ENCODE measurements around the gene OSGIN1. TPM values are rescaled to one million over a fixed set of nuclear protein-coding genes. Genes with fewer than 3 reads are reported as not detected.

OSGIN1 gene
- total and polyA plus RNA-seq, 2 donors (not counting 1 experiment from before 2014, with no cell fraction given): 0.85 to 1.8 TPM

DNA sequence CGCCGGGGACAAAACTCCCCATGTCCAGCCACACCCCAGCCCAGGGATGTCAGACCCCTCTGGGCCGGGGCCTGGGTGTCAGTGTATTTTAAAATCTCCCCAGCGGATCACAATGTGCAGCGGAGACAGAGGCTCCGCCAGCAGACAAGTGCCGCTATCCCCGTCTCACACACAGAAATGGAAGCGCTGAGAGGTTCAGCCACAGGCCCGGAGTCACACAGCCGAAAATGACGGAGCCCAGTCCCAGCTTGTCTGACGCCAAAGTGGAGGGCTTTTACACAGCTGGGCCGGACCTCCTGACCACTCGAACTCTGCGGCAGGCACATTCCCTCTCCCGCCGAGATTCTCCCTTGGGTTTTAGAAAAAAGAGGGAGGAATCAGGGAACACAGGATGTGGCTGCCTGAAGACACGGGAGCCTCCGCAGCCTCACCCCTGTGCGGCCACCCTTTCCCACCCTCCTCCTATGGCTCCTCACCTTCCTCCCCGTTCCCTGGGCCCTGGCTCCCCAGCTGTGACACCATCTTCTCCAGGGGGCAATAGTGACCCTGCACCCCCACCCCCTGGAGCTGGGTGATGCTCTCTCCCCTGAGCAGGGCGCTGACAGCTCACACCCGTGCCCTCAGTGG, 6.8 kb upstream of the OSGIN1 start:
- no peaks in the 10 kb centered on the region for H3K4me1 ChIP-seq (ENCODE audit: control insufficient read depth in 2 of 2, insufficient read depth in 2 of 2, low read length in 2 of 2)
- 97% methylated on average over 19 of the region's 24 CpGs for WGBS (ENCODE audit: insufficient coverage)
- Mint-ChIP-seq H3K4me1 (no peaks in the 10 kb centered on the region), H3K27ac (no peak overlapping the region), H3K4me3 (no peak overlapping the region), H3K9me3 (ENCODE audit: insufficient read depth) (no peaks in the 10 kb centered on the region), H3K27me3 (no peaks in the 10 kb centered on the region)
- ATAC-seq (ENCODE audit: low read depth): no peak
- ChIA-PET POLR2A (no interaction called here), CTCF (no interaction called here)
- H3K79me2 ChIP-seq (ENCODE audit: control insufficient read depth, insufficient read depth, low read length): no peaks in the 10 kb centered on the region
- H2AFZ ChIP-seq (ENCODE audit: insufficient read depth, low read depth, low read length, poor library complexity, severe bottlenecking): no peak overlapping the region
- H4K20me1 ChIP-seq (ENCODE audit: control insufficient read depth, insufficient read depth, low read length, poor library complexity, severe bottlenecking): no peaks in the 10 kb centered on the region
- TF ChIP-seq, protein P1, sequence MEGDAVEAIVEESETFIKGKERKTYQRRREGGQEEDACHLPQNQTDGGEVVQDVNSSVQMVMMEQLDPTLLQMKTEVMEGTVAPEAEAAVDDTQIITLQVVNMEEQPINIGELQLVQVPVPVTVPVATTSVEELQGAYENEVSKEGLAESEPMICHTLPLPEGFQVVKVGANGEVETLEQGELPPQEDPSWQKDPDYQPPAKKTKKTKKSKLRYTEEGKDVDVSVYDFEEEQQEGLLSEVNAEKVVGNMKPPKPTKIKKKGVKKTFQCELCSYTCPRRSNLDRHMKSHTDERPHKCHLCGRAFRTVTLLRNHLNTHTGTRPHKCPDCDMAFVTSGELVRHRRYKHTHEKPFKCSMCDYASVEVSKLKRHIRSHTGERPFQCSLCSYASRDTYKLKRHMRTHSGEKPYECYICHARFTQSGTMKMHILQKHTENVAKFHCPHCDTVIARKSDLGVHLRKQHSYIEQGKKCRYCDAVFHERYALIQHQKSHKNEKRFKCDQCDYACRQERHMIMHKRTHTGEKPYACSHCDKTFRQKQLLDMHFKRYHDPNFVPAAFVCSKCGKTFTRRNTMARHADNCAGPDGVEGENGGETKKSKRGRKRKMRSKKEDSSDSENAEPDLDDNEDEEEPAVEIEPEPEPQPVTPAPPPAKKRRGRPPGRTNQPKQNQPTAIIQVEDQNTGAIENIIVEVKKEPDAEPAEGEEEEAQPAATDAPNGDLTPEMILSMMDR (IDR thresholded peaks at IDR 0.05): no peak
- TF ChIP-seq EZH2 (IDR thresholded peaks at IDR 0.05; ENCODE audit: borderline replicate concordance, insufficient read depth, low read depth, low read length, poor library complexity, severe bottlenecking): no peak
- no peak overlapping the region for H3K4me2 ChIP-seq (replicated peaks; ENCODE audit: low read depth, low read length, poor library complexity, severe bottlenecking)
- H3K27ac ChIP-seq (ENCODE audit: low read length in 2 of 2): no peak overlapping the region
- intact Hi-C loops (cut with micrococcal nuclease): no loop called here
- no peak for DNase-seq
- no peaks in the 10 kb centered on the region for H3K36me3 ChIP-seq (replicated peaks in 1 of 2; ENCODE audit: control extremely low read depth in 1 of 2, control insufficient read depth in 1 of 2, extremely low read depth in 1 of 2, insufficient read depth in 2 of 2, low read length in 1 of 2)
- no peaks in the 10 kb centered on the region for H3K9me3 ChIP-seq (ENCODE audit: control extremely low read depth in 1 of 3, control insufficient read depth in 2 of 3, insufficient read depth in 1 of 3, low read length in 2 of 3)
- no peak overlapping the region for H3K4me3 ChIP-seq (ENCODE audit: control extremely low read depth in 1 of 5, extremely low read depth in 1 of 5, insufficient read depth in 1 of 5, low read depth in 2 of 5, low read length in 4 of 5)
- H3K9ac ChIP-seq (ENCODE audit: low read length): no peak overlapping the region
- H3K27me3 ChIP-seq (replicated peaks in 1 of 4; ENCODE audit: control extremely low read depth in 1 of 4, control insufficient read depth in 3 of 4, insufficient read depth in 4 of 4, low read length in 3 of 4): no peaks in the 10 kb centered on the region

DNA sequence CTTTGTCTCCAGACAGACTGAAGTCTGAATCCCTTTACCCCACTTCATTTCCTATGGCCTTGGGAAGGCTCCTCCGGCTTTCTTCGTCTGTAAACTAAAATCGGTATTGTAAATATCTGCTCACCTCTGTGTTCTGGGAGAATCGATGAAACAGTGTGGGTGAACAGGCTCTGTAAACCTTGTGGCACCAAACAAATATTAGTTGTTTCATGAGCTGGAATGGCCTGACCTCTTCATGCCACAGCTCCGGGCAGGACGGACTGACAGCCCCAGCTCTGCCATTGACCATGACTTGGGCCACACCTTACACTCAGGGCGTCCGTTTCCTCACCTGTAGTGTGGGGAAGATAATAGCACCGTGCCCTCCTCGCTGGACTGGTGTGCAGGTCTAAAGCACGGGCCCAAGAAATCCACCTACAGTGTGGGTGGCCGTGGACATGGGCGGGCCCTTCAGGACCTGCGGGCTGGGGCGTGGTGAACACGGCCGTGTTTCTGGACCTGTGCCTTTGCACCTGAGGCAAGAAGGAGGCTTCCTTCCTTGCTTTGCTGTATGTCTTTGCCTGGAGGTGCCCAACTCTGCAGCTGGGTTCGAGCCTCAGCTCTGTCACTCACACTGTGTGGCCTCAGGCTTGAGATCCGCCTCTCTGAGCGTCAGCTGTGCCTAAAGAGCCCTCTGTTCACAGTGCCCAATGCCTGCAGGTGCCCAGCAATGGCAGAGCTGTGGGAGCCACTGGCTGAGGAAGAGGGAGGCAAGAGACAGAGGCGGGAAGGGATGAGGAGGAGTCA, 6.1 kb upstream of the OSGIN1 start:
- WGBS (ENCODE audit: insufficient coverage): 94% methylated on average over 13 of the region's 21 CpGs
- Histone ChIP-seq H3K4me1 (ENCODE audit: control insufficient read depth in 2 of 2, insufficient read depth in 2 of 2, low read length in 2 of 2) (no peaks in the 10 kb centered on the region), H4K20me1 (ENCODE audit: control insufficient read depth, insufficient read depth, low read length, poor library complexity, severe bottlenecking) (no peaks in the 10 kb centered on the region), H3K27me3 (replicated peaks in 1 of 4; ENCODE audit: control extremely low read depth in 1 of 4, control insufficient read depth in 3 of 4, insufficient read depth in 4 of 4, low read length in 3 of 4) (no peaks in the 10 kb centered on the region), H3K79me2 (ENCODE audit: control insufficient read depth, insufficient read depth, low read length) (no peaks in the 10 kb centered on the region), H3K9ac (ENCODE audit: low read length) (no peak overlapping the region), H3K27ac (ENCODE audit: low read length in 2 of 2) (no peak overlapping the region), H3K4me2 (replicated peaks; ENCODE audit: low read depth, low read length, poor library complexity, severe bottlenecking) (no peak overlapping the region), H3K9me3 (ENCODE audit: control extremely low read depth in 1 of 3, control insufficient read depth in 2 of 3, insufficient read depth in 1 of 3, low read length in 2 of 3) (no peaks in the 10 kb centered on the region), H2AFZ (ENCODE audit: insufficient read depth, low read depth, low read length, poor library complexity, severe bottlenecking) (no peak overlapping the region), H3K36me3 (replicated peaks in 1 of 2; ENCODE audit: control extremely low read depth in 1 of 2, control insufficient read depth in 1 of 2, extremely low read depth in 1 of 2, insufficient read depth in 2 of 2, low read length in 1 of 2) (no peaks in the 10 kb centered on the region), H3K4me3 (ENCODE audit: control extremely low read depth in 1 of 5, extremely low read depth in 1 of 5, insufficient read depth in 1 of 5, low read depth in 2 of 5, low read length in 4 of 5) (no peak overlapping the region)
- TF ChIP-seq EZH2 (IDR thresholded peaks at IDR 0.05; ENCODE audit: borderline replicate concordance, insufficient read depth, low read depth, low read length, poor library complexity, severe bottlenecking): no peak
- TF ChIP-seq, protein P1 (IDR thresholded peaks at IDR 0.05): no peak
- Mint-ChIP-seq H3K4me1 (no peaks in the 10 kb centered on the region), H3K27me3 (no peaks in the 10 kb centered on the region), H3K4me3 (no peak overlapping the region), H3K9me3 (ENCODE audit: insufficient read depth) (no peaks in the 10 kb centered on the region), H3K27ac (no peak overlapping the region)
- intact Hi-C loops (cut with micrococcal nuclease): no loop called here
- ChIA-PET CTCF (no interaction called here), POLR2A (no interaction called here)
- ATAC-seq (ENCODE audit: low read depth) (no peak), DNase-seq (no peak)

Data from B cell (primary cell).